Progenitor cell of endocrine pancreas (in vitro differentiated cells): Measurements from ENCODE around the gene AKAP9. TPM values are rescaled to one million over a fixed set of nuclear protein-coding genes. Genes with fewer than 3 reads are reported as not detected.
"Not testable (repeated sequence)": the region's sequence is repeated elsewhere in the genome, so short reads cannot be mapped to it uniquely, and the experiment has no call there.

ENCODE experiments used
- DNase-seq: peaks from one replicate; pipeline ENCODE4 v3.0.0; 2021; ENCODE audit warnings: low spot score; ENCODE audit not compliant: unreplicated experiment
- H3K27ac Mint-ChIP-seq: 2 replicates; pipeline ENCODE4 v1.8.0; 2021; ENCODE audit warnings: mild to moderate bottlenecking, moderate library complexity, mixed read lengths
- H3K27me3 Mint-ChIP-seq: 2 replicates; pipeline ENCODE4 v1.8.0; 2021; ENCODE audit warnings: mixed read lengths
- H3K36me3 Mint-ChIP-seq: 2 replicates; pipeline ENCODE4 v1.8.0; 2022; ENCODE audit warnings: mixed read lengths; ENCODE audit not compliant: insufficient read depth
- H3K4me1 Mint-ChIP-seq: 2 replicates; pipeline ENCODE4 v1.8.0; 2021; ENCODE audit warnings: low read depth, mixed read lengths
- H3K4me3 Mint-ChIP-seq: 2 replicates; pipeline ENCODE4 v1.8.0; 2021; ENCODE audit warnings: low read depth, mild to moderate bottlenecking, moderate library complexity, mixed read lengths
- H3K9me3 Mint-ChIP-seq: 2 replicates; pipeline ENCODE4 v1.8.0; 2021; ENCODE audit warnings: low read depth, mixed read lengths
- CTCF ChIP-seq: fragments of 200-600 bp; sonication (generic); IDR thresholded peaks from one replicate; pipeline ENCODE4 v1.5.0; 2021; ENCODE audit warnings: antibody characterized with exemption, mild to moderate bottlenecking; ENCODE audit not compliant: unreplicated experiment
- total RNA-seq: library from RNA; stranded (reverse); gene quantifications from 2 replicates; pipeline ENCODE4 v1.2.1, GENCODE V29; 2021

Gene AKAP9
- total RNA-seq, 1 donor from 2014 or later = 105 TPM

GRCh38 chr7:92088266-92088665 lies 147.6 kb downstream of the AKAP9 start:
- H3K27me3 Mint-ChIP-seq = no peaks in the 10 kb centered on the region
- H3K36me3 Mint-ChIP-seq = peaks cover 59% of the 10 kb centered on the region
- H3K9me3 Mint-ChIP-seq = peaks cover 9% of the 10 kb centered on the region
- TF ChIP-seq CTCF = no peak
- H3K4me3 Mint-ChIP-seq = no peak overlapping the region
- peaks cover 2% of the 10 kb centered on the region for H3K4me1 Mint-ChIP-seq
- no peak for DNase-seq
- H3K27ac Mint-ChIP-seq = peak overlapping the region; percentile 45

DNA sequence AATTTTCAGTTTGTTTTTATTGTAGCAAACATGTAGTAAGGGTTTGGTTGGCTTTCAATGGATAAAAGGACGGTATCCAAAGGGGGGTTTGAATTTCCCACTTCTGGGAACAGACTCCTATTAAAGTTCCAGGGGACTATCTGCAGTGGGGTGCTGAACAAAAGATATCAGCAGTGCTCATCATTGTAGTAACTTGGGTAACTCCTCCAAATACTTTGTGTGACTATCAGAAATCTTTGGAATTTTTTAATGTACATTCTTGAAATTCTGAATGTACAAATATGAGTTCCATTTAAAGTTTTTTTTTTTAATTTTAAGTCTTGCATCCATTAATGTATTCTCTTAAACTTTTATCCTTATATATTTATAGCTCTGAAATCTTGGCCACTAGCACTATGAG lies 151.5 kb downstream of the AKAP9 start:
- Mint-ChIP-seq H3K4me3 (no peak overlapping the region), H3K9me3 (peaks cover 5% of the 10 kb centered on the region), H3K36me3 (peaks cover 47% of the 10 kb centered on the region), H3K27ac (no peak overlapping the region), H3K27me3 (no peaks in the 10 kb centered on the region), H3K4me1 (peaks cover 2% of the 10 kb centered on the region)
- no peak for TF ChIP-seq CTCF
- DNase-seq = no peak

DNA sequence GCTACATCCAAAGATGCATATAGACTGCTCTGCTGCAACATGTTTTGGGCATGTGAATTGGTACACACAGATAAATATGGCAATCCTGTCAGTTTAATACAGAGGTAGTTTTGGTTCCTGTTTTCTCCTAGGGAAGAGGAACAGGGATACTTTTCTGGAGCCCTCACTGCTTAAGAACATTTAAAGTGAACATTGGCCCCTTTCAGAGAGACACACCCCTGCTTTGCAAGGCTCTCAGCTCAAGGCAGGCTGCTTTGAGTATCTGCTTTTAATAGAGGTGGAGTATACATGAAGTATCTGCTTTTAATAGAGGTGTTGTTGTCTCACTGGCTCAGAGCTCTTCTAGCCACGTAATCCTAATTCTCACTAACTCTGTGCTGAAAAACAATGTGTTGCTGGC lies 154.7 kb downstream of the AKAP9 start:
- peaks cover 41% of the 10 kb centered on the region for H3K36me3 Mint-ChIP-seq
- H3K27ac Mint-ChIP-seq = no peak overlapping the region

GRCh38 chr7:92100534-92100933 lies 159.9 kb downstream of the AKAP9 start:
- TF ChIP-seq CTCF = no peak
- peaks cover 36% of the 10 kb centered on the region for H3K36me3 Mint-ChIP-seq
- DNase-seq = no peak
- H3K27ac Mint-ChIP-seq = no peak overlapping the region
- no peaks in the 10 kb centered on the region for H3K9me3 Mint-ChIP-seq
- no peak overlapping the region for H3K4me3 Mint-ChIP-seq
- no peaks in the 10 kb centered on the region for H3K27me3 Mint-ChIP-seq
- H3K4me1 Mint-ChIP-seq = no peaks in the 10 kb centered on the region

More for the DNA sequence above, 154.7 kb downstream of the AKAP9 start:
- Mint-ChIP-seq H3K4me1 (no peaks in the 10 kb centered on the region), H3K9me3 (no peaks in the 10 kb centered on the region), H3K27me3 (no peaks in the 10 kb centered on the region), H3K4me3 (no peak overlapping the region)
- TF ChIP-seq CTCF = no peak
- DNase-seq = no peak

DNA sequence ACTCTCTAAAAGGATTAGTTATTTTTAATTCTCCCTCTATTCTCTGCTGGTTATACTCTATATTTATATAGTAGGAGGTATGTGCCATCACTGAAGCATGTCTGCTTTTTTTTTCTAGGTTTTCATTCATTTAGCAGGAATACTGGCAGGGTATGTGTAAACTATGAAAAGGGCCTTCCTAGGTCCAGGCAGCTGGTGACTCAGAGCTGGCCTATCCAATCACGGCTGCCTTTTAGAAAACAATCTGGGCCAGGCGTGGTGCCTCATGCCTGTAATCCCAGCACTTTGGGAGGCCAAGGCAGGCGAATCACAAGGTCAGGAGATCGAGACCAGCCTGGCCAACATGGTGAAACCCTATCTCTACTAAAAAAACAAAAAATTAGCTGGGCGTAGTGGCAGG lies 162.2 kb downstream of the AKAP9 start:
- not testable (repeated sequence) for H3K4me3 Mint-ChIP-seq, DNase-seq, H3K9me3 Mint-ChIP-seq, H3K27me3 Mint-ChIP-seq, H3K4me1 Mint-ChIP-seq, H3K27ac Mint-ChIP-seq
- H3K36me3 Mint-ChIP-seq = peaks cover 28% of the 10 kb centered on the region

- H3K27ac Mint-ChIP-seq = no peak overlapping the region
- no peak for TF ChIP-seq CTCF
- H3K4me1 Mint-ChIP-seq = no peaks in the 10 kb centered on the region
- no peaks in the 10 kb centered on the region for H3K9me3 Mint-ChIP-seq
- H3K27me3 Mint-ChIP-seq = no peaks in the 10 kb centered on the region
- no peak for DNase-seq
- H3K4me3 Mint-ChIP-seq = no peak overlapping the region
- H3K36me3 Mint-ChIP-seq = peaks cover 18% of the 10 kb centered on the region
These were observed 168.2 kb downstream of the AKAP9 start for GRCh38 chr7:92108821-92109220.
